Stimulated activated CD4-positive, alpha-beta T cell treated with anti-CD3 and anti-CD28 coated beads, Interleukin-15, amount 100 ng/mL, for 24 hours (primary cell): Measurements from ENCODE around the gene CACNA1G.

Experiments
- DNase-seq: peaks from one replicate; pipeline ENCODE4 v3.0.0-alpha.2; 2020

The CACNA1G gene

DNA sequence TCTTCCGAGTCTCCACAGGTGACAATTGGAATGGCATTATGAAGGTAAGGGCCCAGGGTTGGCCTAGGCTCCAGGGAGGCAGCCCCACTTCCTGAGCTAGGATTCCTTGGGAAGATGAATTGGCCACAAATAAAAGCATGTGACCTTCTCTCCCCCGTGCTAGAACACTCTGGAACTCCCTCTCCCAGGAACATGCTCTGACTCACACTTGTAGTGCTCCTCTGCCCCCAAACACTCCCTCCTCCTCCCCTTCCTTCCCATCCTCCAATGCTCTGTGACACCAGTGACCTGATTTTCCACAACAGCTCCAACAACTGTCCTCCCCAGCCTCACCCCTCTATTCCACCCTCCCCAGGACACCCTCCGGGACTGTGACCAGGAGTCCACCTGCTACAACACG, 57.8 kb downstream of the CACNA1G start:
- no peak for DNase-seq

DNA sequence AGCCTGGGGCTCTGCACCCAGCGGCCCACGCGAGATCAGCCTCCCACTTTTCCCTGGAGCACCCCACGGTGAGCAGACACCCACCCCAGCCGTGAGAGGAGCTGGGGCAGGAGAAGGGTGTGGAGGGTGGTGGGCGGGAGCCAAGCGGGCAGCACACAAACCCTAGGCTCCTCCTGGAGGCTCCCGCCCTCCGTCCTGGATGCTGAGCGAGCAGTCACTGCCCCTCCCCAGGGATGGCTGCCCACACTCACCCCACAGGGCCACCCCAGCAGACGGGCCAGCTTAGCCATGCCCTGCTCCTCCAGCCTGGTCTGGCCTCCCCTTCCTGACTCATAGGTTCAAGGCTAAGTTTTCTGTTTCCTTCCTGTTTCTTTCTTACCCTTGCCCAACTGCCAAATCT, 58.4 kb downstream of the CACNA1G start:
- DNase-seq, result no peak

DNA sequence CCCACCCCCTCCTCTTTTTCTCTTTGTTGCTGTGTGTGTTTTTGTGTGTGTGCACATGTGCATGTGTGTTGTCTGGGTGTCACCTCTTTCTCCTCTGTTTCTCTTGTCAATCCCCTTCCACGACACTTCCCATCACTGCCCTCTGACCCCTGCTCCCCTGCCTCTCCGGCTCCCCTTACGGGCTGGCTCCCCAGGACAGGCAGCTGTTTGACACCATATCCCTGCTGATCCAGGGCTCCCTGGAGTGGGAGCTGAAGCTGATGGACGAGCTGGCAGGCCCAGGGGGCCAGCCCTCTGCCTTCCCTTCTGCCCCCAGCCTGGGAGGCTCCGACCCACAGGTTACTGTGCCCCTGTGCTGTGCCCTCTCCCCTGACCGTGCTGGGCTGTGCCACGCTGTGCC, 59.0 kb downstream of the CACNA1G start:
- no peak for DNase-seq

DNA sequence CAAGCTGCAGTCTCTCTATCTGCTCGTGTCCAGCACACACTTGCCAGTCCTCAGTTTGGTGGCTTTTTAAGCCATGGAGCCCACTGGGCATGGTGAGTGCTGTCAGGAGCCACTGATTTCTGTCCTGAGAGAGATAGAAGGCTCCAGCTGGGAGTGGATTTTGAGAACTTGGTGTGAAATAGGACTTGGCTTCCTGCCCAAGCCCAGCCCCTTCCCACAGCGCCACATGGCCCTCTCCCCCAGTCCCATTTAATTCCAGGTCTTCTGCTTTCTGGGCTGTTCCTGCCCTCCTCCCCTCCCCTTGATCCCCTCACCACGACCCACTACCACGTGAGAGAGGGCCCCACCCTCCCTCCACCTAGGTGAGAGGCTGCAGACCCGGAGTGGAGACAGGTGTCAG, 59.7 kb downstream of the CACNA1G start:
- no peak for DNase-seq

DNA sequence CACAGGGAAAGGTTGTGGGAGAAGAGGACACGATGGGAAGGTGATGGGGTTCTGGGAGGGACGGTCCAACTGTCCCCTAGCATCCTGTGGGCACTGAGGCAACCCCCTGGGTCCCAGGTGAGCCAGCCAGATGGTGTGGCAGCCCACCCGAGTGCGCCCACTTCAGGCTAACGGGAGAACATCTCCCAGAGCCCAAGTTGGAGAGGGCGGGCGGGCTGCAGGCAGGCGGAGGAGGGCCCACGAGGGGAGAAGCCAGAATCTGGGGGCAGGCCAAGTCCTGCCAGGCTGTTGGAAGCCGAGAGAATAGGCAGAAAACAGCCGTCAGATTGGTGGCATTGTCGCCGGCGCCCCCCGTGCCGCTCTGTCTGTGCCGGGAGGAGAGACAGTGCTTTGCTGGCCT, 60.3 kb downstream of the CACNA1G start:
- no peak for DNase-seq

DNA sequence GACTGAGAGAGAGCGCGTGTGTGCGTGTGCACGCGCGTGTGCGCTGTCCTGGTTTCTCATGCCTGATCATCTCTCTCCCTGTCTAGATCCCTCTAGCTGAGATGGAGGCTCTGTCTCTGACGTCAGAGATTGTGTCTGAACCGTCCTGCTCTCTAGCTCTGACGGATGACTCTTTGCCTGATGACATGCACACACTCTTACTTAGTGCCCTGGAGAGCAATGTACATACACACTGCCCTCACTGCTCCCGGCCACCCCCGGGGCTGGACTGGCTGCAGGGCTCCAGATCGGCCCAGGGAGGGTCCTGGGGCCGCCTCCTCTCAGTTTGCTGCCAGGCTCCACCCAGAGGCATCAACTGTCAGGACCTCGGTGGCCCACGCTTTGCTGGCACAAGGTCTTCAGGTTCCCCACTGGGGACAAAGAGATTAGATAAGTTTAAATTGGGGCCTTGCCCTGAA, 61.1 kb downstream of the CACNA1G start:
- no peak for DNase-seq

DNA sequence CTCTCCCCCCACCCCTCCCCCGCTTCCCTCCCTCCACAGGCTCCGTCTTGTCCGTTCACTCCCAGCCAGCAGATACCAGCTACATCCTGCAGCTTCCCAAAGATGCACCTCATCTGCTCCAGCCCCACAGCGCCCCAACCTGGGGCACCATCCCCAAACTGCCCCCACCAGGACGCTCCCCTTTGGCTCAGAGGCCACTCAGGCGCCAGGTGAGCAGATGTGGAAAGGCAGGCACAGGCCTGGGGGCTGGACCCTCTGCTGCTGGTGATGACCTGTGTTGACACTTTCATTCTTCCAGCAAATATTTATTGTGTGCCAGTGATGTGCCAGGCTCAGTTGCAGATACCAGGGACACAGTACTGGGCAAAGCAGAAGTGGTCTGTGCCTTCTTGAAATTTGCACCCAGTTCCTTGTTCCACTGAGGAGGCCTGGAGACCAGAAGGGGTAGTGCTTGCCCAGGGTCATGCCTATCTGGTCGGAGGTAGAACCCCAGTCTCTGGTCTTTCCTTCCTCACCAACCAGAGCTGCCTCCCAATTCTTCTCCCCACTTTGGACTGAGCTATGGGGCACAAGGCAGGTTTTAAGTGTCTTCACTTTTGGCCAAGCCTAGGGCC, 63.9 kb downstream of the CACNA1G start:
- no peak for DNase-seq

DNA sequence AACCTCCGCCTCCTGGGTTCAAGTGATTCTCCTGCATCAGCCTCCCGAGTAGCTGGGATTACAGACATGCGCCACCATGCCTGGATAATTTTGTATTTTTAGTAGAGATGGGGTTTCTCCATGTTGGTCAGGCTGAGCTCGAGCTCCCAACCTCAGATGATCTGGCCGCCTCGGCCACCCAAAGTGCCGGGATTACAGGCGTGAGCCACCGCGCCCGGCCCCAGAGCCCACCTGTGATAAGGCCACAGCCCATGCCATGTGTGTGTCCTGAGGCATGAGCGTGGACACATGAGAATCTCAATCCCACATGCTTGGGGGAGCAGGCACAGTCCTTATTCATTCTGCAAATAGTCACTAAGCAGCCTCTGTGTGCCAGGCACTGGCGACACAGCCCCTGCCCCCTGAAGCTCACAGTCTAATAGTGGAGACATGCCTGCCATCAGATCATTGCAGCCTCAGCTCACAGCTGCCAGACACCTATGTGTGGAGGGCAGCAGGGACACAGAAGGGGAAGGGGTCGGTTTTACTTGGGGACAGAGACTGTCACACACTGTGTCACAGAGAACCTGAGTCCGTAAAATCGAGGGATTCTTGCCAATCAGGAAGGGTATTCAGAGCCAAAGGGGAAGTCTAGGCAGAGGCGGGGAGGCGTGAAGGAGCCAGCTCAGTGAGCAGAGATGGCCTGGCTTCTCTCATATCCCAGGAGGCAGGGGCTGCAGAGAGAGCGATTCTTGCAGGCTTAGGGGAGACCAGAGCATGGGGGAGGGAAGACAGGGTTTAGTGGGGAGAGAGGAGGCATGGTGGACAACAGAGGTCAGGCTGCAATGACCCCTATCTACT, 64.7 kb downstream of the CACNA1G start:
- no peak for DNase-seq

DNA sequence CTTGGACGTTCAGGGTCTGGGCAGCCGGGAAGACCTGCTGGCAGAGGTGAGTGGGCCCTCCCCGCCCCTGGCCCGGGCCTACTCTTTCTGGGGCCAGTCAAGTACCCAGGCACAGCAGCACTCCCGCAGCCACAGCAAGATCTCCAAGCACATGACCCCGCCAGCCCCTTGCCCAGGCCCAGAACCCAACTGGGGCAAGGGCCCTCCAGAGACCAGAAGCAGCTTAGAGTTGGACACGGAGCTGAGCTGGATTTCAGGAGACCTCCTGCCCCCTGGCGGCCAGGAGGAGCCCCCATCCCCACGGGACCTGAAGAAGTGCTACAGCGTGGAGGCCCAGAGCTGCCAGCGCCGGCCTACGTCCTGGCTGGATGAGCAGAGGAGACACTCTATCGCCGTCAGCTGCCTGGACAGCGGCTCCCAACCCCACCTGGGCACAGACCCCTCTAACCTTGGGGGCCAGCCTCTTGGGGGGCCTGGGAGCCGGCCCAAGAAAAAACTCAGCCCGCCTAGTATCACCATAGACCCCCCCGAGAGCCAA, 65.6 kb downstream of the CACNA1G start:
- peak; percentile 78 for DNase-seq

DNA sequence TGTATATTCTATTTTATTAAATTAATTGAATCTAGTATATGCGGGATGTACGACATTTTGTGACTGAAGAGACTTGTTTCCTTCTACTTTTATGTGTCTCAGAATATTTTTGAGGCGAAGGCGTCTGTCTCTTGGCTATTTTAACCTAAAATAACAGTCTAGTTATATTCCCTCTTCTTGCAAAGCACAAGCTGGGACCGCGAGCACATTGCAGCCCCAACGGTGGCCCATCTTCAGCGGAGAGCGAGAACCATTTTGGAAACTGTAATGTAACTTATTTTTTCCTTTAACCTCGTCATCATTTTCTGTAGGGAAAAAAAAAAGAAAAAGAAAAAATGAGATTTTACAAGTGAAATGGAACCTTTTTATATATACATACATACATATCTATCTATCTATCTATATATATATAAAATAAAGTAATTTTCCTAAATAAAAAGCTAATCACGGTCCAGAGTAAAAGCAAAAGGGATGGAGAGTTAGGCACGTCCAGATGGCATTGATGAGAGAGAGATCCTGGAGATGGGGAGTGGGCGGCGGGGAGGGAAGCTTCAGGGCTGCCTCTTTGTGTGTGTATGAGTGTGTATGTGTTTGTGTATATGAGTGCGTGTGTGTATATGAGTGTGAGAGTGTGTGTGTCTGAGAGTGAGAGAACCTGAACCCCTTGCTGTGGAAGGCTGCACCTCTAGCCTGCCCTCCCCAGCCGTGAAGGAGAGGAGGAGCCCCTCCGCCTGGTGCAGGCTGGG, 66.7 kb downstream of the CACNA1G start:
- DNase-seq, result no peak

DNA sequence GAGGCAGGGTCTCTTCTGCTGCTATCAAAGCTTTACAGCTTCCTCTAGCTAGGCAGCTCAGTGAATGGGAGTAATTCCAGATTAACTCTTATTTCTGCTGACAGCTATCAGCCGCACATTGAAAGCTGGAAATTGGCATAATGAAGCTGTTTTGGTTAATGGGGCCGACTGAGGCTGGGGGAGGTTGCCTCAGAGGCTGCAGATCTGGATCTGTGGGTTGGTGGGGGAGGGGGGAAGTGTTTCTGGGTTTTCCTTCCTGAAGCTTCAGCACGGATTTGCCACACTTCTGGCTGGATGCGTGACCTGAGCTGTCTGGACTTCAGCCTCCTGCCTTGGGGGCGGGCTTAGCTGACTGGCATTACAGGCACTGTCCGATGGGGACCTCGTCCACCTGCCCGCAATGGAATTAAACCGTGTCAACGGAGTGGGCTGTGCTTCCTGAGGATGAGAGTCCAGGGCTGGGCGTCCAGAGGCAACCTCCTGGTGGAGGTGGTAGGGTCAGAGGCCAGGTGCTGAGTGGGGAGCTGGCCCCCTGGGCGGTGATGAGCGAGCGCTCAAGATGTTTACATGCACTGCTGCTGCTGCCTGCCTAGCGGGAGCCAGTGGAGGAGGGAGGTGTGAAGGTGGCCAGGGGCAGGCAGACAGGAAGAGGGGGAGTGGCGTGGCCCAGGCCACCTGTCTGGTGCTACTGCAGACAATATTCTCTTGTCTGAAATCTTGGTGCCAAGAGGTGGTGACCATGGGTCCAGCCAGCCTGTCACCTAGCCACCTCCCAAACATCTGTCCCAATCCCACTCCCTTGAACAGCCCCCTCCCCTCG, 67.5 kb downstream of the CACNA1G start:
- DNase-seq, result no peak

DNA sequence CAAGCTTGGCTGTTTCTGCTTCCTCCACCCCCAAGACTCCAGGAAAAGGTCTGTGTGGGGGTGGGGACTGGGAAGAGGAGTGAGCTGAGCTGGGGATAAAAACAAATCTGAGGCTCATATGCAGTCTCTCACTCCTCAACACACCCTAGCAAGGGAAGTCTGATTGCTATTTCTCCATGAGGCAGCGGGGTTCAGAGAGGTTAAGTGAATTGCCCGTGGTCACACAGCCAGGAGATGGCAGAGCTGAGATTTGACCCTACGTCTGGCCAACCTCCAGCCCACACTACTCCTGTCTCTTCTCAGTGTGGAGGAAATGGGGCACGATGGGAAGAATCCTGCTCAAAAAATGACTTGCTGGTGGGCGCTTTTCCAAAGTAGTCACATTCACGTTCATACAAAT, 69.4 kb downstream of the CACNA1G start:
- no peak for DNase-seq

DNA sequence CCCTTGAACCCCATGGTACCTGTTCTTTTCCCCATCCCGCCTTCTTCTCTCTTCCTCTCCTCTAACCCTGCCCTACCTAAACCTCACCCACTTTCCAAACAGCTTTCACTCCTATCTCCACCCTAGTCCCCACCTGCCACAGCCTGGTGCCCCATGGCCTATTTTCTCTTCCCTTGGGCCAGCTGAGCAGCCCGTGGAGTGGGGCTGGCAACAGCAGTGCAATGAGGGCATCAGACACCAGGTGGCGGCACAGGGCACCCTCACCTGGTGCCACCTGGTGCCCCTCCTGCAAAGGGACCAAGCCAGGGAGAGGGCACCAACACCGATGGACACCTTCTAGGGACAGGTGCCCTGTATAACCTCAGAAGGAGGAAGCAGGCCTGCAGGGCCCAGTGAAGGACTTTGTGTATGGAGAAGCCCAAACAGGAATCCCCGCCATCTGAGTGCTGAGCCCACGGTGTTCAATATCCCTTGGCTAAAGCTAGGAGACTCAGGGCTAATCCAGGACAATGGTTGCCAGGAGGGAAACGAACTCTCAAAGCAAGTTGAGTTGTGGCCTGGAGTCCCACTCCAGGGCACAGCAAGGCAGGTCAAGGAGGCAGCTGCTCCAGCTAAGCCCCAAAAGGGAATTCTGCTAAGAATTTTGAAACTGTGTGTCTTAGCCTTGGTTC, 70.1 kb downstream of the CACNA1G start:
- peak; percentile 71 for DNase-seq

DNA sequence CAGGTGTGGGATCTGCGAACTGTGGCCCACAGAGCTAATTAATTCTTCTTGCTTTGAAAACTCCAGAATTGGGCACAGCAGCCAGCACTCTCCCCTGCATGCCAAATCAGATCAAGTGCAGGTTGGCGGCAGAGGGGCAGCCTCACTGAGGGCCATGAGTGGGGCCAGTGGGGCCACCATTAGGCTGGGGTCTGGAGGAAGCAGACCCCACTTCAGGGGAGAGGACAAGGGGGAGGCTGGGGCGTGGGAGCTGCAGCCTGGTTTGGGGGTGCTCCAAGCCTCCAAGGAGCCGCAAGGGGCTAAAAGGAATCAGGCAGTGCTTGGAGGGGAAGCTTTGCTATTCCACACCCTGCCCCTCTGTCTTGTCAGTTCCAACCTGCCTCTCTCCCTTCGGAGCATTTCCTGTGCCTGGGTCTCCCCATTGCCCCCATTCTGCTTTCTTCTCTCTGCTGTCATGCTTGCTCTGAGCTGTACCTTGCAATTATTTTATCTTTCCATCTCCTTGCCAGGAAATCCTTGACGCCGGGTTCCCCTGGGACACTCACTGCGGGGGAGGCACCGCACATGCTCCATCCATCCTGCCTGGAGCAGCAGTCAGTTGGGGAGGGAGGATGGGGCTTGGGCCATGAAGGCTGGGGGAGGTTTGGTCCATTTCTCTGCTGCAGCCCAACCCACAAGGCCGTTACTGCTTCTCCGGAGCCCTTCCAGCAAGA, 70.8 kb downstream of the CACNA1G start:
- DNase-seq, result no peak

DNA sequence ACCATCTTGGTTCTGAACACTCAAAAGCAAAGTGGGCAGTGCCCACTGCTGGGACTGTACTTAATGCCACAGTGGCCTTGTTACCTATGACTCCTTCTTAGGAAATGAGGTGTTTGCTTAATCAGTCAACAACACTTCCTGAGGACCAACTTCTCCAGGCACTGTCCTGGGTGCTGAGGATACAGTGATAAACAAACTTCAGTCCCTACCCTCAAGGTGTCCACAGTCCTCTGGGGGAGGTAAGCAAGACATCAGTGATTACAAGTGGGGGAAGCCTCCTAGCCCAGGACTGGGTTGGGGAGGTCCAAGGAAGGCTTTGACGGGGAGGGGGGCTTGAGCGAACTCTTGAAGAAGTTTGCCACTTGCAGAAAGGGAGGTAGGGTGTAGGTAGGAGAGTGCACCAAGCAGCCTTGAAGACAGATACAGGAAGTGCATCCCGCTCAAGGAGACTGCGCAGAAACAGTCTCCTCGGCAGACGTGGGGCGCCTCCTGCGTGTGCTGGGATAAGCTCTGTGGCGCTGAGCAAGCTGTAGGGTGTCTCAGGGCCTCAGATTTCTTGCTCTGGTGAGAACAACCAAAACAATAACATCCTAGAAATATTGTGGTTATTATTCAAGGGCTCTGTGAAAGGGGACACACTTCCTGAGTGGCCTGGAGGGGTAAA, 71.5 kb downstream of the CACNA1G start:
- no peak for DNase-seq

DNA sequence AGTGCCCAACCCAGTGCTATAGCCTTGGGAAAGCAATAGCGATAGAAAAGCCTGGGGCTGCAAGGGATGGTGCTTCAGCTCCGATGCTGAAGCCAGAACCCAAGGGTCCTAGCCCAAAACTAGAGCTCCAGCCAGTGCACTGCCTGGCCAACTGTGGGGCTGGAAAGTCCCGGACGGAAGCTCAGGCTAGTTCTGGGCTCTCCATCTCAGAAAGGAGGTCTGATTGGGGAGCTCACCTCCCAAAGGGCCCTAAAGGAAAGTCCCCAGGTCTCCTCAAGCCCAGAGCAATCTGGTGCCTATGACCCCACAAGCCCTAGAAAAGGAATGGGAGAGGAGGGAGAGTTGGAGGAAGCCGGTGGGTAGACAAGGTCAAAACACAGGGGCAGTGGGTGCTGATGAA, 72.1 kb downstream of the CACNA1G start:
- no peak for DNase-seq

DNA sequence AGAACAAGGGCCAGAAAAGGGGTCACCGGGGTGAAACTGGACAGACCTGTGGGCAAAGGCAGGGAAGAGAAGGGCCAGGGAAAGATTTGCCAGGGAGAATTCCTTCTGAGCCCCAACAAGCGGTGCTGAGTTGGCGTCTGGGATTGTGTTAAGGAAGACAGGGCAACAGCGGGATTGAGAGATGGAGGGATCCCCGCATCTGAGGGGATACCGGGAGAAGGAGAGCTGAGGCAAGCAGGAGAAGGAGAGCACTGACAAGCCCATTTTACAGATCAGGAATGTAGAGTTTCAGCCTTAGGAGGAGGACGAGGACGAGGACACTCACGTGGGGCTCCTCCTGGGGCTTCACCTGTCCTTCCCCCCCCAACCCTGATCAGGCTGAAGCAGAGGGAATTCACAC, 73.2 kb downstream of the CACNA1G start:
- no peak for DNase-seq

DNA sequence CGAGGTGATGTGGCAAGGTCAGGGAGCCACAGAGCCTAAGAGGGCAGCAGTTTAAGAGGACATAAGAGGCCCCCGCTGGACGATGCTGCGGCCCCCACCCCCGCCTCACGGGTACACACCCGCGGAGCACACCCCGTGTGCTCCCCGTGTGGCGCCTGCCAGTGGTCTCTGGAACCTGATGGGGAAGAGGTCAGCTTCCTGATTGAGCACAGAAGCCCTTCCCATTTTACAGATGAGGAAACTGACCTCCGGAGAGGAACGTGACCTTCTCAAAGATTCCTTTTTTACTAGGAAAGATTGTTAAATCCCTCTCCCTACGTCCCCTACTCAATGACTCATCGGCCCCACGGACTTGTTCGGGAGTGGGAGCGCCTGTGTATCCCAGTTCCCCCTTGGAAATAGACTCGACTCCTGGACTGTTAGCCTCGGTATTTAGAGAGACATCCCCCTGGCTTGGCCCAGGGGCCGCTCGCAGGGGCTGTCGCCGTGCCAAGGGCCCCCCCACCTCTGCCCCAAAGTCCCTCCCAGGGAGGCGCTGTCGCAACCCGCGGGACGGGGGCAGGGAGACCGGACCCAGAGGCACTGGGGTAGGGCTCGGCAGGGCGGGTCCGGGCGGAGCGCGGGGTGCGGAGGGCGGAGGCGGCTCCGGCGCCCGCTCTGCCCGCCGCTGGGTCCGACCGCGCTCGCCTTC, 73.9 kb downstream of the CACNA1G start, which contains the start of gene ABCC3:
Gene ABCC3 (plus strand): TSS at position 658 of the 691 bp plus-strand sequence. CDS start 56 bp downstream, outside the sequence.
- DNase-seq, result peak; percentile 21

DNA sequence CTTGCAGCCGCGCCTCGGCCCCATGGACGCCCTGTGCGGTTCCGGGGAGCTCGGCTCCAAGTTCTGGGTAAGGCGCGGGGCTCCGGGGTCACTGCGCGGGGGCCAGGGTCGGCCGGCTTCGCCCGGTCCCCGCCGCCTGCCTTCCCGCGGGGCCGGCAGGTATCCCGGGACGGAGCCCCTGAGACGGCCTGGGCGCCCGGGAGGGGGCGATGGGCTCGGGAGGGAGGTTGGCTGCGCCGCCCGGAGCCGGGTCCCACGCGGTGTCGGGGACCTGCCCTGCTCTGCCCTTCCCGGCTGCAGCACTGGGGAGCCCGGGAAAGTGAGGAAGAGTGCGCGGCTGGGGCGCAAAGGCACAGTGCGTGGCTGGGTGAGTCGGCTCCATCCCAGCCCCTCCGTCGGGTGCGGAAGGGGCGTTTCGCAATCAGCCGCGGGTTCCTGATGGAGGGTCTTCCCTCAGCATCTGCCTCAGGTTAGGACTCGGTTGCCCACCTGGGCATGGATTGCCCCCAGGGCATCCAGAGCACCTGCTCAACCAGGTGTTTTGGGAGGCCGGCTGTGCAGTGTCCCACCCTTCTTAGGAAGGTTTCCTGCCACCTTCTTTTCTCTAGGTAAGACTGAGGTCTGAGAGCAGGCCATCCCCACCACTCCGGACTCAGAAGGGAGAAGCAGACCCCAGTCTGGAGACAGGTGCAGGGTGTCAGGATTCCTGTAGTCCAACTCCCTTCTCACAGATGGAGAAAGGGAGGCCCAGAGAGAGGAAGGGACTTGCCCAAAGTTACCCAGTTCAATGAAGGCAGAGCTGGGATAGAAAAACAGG, 74.6 kb downstream of the CACNA1G start:
- no peak for DNase-seq
